HG03442 (cell line): ENCODE results near the gene PFDN6.

Experiments used
- ATAC-seq: cut with Tn5 transposase; IDR thresholded peaks from one replicate; pipeline ENCODE4 v1.9.1; 2021; ENCODE audit warnings: mild to moderate bottlenecking, moderate library complexity; ENCODE audit not compliant: unreplicated experiment

PFDN6 gene

DNA sequence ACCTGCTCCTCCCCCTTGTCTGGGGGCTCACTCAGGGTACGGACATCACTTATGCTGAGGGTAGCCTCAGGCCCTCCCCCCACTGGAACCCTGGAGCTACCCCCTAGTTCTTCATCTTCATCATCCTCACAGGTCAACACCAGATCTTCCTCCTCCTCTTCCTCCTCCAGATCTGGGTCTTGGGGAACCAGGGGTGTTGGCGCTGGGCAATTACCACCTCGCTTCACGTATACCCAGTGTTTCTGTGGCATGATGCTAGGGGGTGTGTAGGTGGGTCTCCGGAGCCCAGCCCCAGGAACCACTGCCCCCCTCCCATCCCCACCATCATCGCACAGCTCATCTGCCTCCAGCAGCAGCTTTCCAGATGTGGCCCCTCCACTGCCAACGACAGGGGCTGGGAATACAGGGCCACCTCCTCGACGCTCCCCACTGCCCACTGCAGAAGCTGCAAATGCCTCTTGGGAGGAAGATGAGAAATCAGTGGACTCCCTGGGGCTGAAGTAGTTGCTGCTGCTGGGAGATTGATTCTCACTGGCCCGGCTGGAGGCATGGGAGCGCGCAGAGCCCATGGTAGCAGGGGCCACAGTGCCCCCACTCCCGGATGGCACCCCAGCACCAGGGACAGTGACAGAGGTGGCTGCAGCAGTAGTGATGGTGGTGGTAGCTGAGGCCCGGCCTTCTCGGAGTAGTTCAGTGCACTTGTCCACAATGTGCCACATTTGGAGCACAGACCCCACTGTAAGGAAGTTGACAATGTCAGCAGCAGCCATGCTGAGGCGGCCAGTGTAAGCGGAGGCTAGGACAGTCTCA lies 26.6 kb downstream of the PFDN6 start:
- ATAC-seq = no peak

DNA sequence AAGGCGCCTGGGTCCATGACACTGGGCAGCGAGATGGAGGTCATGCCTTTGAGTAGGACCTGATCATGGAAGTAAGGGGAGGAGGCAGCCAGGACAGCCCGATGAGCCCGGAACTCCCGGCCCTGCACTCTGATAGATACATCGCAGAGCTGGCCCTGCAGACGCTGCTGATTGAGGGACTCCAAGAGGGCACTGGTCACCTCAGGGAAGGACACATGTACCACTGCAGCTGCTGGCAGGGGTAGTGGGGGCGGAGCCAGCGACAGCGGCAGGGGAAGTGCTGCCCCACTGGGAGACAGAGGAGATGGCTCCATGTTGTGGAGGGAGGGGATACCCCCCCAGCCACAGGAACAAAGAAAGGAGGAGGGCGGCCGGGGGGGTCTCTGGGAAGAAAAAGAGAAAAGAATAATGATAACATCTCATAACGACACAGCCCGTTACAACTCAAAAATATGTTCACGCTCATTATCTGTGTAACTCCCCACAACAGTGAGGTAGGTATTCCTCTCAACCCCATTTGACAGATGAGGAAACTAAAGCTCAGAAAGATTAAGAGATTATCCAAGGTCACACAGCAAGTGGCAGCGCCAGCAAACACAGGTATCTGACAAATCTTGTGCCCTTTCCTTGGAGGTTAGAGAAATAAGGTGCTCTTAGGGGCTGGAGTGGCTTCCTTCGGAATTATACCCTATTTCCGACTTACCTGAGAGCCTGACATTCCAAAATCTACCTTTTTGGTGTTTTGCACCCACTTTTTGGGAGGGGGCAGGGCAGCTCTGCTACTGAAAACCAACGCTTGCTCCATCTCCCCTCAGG lies 27.4 kb downstream of the PFDN6 start:
- no peak for ATAC-seq

DNA sequence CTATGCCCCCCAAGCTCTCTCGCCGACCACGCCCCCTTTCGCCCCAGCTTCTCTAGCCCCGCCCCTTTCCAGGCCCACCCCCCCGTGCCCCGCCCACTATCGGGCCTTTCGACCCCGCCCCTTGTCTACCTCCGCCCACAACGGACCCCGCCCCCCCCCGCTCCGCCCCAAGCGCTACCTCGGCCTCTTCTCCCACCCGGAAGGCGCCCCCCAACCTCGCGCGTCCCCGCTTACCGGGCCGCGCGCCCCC lies 27.9 kb downstream of the PFDN6 start:
- ATAC-seq = no peak

DNA sequence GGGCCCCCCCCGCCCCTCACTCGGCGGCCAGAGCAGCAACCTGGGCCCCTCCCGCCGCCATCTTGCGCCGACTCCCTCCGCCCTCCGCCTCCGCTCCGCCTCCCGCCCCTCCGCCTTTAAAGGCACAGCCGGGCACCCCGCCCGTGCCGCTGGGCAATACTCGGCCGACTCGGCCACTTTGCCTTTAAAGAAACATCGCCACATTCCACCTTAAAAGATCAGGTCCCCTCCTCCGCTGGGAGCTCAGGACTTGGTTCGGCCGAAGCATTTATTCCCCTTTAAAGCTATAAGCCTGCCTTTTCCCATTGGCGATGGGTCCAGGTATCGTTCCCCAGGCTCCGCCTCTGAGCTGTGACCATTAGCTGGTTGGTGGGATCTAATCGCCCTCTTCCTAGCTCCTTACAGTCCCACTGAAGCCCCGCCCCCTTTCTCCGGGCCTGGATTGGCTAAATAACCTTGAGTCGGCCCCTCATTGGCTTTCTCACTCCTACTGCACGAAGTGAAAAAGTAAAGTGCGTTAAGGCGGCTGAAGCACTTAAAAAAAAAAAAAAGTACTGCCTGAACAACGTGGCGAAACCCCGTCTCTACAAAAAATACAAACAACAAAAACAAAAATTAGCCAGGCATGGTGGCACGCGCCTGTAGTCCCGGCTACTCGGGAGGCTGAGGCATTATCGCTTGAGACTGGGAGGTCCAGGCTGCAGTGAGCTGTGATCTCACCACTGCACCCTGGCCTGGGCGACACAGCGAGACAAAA lies 28.4 kb downstream of the PFDN6 start, which contains the start of gene ZBTB22:
Gene ZBTB22, minus strand, starts transcription at position 76 of the 757 bp plus-strand sequence. CDS start 828 bp downstream, outside the sequence.
- peak; percentile 35 for ATAC-seq

DNA sequence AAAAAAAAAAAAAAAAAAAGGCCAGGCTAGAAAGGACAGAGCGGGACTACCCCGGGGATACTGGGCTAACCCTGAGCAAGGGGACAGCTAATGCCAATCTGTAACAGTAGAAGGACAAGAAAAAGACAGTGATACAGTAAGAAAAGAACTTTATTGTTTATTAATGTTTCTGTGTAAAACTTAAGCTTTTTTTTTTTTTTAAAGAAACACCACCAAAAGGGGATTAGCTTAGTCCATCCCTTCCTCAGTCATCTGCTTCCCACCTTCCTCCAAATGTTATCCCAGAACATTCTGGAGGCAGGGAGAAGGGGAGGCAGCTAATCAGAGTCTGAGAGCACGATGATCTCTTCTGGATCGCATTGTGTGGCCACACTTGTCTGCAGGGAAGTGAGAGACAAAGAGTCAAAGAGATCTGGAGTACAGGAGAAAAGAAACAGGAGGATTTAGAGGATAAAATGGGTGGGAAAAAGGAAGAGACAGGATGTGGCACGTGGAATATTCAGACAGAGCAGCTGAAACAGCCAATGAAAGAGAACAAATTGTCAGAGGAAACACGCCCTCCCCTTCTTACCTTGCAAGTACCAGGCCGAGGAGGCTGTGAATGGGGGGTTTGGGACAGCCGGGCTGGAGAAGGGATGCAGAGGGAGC lies 29.1 kb downstream of the PFDN6 start:
- ATAC-seq = no peak

DNA sequence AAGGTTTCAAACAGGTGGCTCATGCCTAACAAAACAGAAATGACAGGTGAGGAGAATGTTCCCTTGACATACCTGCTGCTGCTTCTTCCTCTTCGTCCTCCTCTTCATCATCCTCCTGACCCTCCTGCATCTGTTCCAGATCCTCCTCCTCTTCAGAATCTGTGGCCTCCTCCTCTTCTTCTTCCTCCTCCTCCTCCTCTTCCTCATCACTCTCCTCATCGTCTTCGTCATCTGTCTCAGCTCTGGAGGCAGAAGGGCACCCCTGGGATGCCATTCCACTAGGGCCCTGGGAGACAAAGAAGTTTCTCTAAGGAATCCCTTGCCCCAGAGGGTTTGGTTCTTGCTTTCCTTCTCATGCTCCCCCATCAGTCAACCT lies 30.5 kb downstream of the PFDN6 start:
- ATAC-seq = no peak

DNA sequence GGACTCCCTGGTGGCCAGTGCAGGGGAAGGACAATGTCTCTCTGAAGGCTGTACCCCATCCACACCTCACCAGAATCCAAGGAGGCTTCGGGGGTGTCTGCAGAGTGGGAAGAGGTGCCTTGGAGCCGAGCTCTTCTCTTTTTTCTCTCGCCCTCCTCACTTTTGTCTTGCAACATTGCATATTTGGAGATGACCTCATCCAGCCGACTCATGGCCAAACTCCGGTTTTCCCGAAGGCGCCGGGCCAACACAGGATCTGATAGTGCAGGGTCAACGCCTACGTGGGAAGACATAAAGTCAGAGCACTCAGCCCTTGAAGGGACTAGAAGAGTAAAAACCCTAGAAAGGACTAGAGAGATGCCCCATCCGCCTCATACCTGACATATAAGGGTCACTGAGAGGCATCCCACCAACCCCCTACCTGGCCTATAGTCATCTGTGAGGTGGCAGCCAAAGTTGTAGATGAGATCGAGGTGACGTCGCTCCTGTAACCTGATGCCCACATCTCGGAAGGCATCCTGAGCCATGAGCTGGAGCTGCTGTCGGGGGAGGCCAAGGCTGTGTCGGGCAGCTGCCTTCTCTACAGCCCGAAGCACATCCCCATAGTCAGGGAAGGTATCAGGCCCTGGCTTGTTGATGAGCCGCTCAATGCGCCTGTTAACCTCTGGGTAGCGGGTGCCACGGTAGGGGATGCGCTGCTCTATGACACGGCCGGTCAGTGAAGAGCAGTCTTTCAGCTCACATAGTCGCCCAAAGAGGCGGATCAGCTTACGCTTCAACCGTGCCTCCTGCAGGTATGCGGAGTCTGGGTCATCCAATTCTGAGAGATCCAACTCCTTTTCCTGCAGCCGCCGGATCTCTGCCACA lies 31.1 kb downstream of the PFDN6 start:
- no peak for ATAC-seq

DNA sequence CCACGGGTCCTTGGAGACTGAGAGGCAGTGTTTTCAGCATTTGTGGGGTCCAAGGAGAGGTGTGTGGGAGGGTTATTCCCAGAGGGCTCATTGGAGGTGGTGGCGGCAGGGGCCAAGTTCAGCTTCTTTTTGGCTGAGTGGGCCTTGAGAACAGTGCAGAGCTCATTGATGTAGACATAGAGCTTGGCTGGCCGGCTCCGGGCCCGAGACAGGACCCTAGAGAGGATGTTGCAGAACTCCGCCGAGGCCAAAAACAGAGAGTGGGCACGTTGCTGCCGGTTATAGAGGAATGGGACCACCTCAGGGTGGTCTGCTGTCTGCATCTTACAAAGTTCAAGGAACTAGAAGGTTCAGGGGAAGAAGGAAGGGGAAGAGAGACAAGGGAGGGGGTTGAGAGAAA lies 31.8 kb downstream of the PFDN6 start:
- no peak for ATAC-seq

DNA sequence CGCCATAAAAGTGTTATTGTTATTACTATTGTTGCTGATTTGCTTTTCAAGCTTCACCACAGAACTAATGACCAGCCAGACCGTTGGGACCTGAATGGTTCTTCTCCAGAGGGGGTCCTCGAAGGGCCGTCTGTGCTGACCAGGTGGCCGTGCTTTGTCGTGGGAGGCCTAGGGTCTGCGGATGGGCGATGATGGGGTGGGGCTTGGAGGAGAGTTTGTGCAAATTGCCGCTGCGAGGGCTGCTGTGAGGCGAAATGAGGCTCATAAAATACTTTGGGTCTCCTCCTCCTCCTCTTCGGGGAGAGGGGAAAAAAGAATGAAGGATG lies 34.2 kb downstream of the PFDN6 start:
- ATAC-seq = no peak

DNA sequence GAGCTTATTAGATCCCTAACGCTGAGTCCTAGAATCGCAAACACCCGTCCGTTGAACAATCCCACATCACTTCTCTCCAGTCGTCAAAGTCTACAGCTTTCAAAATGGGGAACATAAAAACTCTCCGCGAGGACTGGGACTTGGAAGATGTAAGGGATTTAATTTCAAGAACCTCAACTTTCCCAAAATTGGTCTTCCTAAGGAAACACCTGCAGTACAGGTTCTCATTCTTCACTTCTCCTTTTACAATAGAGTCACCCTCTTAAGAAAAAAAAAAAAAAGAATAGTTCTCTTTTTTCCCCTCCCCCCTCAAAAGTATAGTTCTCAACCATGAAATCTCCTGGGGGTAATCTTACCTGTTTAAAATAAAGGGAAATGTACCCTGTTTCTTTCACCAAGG lies 34.7 kb downstream of the PFDN6 start:
- no peak for ATAC-seq

DNA sequence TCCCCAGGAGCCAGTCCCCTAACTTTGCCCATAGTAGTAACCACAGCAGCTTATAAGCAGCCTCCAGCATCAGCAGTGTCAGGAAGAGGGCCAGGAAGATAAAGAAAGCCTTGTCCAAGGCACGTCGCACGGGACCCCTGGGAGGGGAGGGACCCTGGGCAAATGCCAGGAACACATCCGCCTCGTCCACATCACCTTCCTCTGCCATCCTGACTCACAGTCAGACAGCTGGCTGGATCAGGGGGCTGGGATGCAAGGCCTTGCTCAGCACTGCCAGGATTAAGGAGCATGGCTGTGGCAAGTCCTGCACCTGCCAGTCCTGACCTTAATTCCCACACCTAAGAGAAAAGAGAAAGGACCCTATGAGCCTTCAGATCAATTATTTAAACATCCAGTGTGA lies 39.7 kb downstream of the PFDN6 start:
- no peak for ATAC-seq

DNA sequence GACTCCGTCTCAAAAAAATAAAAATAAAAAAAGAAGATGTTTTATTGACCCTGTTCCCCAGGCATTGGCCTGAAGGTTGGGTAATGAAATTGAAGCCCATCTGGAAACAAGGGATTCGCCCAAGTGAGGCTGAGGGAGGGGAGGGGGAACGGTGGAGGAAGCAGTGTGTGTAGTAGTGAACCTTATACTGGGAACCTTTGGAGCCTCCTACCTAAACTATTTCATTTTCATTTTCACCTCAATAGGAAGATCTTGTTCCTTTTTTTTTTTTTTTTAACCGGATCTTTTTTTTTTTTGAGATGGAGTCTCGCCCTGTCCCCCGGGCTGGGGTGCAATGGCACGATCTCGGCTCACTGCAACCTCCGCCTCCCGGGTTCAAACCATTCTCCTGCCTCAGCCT lies 41.3 kb downstream of the PFDN6 start:
- no peak for ATAC-seq

DNA sequence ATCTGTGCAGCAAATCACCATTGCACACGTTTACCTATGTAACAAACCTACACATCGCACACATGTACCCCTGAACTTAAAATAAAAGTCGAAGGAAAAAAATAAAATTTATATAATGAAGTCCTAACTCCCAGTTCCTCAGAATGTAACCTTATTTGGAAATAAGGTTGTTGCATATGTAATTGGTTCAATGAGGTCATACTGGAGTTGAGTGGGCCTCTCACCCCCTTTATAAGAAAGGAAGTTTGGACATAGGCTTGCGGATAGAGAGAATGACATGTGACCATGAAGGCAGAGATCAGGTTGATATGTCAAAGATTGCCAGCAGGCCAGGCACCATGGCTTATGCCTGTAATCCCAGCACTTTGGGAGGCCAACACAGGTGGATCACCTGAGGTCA lies 44.3 kb downstream of the PFDN6 start:
- no peak for ATAC-seq

DNA sequence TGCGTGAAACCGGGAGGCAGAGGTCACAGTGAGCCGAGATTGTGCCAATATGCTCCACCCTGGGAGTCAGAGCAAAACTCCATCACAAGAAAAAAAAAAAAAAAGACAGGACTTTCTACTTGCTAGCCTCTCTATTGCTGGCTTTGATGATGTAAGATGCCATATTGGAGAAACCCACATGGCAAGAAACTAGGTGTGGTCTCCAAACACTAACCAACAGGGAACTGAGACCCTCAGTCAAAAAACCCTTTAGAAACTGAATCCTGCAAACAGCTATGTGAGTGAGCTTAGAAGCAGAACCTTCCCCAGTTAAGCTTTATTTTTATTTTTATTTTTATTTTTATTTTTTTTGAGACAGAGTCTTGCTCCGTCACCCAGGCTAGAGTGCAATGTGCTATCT lies 46.5 kb downstream of the PFDN6 start:
- no peak for ATAC-seq

DNA sequence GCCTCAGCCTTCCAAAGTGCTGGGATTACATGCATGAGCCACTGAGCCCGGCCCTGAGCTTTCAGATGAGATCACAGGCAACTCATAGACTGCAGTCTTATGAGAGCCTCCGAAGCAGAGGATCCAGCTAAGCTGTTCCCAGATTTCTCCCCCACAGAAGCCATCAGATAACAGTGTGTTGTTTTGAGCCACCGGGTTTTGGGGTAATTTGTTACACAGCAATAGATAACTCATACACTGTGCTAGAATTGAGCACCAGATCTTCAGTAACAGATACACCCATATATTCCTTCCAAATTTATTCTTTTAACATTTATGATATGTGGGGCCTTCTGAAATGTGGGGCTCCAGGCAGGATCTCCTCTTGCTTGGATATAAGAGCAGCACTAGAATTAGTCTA lies 47.1 kb downstream of the PFDN6 start:
- ATAC-seq = no peak

DNA sequence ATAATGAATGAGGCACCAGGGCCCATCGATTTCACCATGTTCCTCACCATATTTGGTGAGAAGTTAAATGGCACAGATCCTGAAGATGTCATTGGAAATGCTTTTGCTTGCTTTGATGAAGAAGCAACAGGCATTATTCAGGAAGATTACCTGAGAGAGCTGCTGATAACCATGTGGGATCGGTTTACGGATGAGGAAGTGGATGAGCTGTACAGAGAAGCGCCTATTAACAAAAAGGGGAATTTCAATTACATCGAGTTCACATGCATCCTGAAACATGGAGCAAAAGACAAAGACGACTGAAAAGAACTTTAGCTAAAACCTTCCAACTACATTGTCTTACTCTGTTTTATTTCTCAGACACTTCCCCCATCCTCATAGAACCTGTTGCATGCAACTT lies 49.8 kb downstream of the PFDN6 start:
- no peak for ATAC-seq
